LNCaP clone FGC (cell line): Measurements from ENCODE around the gene SS18L1.

ENCODE experiments used
- DNase-seq: peaks from one replicate; pipeline ENCODE4 v3.0.0-alpha.2; 2011; ENCODE audit warnings: low read depth
- H3K4me3 ChIP-seq: 2 replicates; pipeline ENCODE4 v1.5.1; 2011; ENCODE audit warnings: mild to moderate bottlenecking, low read depth, low read length, control low read depth
- CTCF ChIP-seq: IDR thresholded peaks from 2 replicates; pipeline ENCODE4 v1.5.1; 2012; ENCODE audit warnings: mild to moderate bottlenecking; ENCODE audit not compliant: control insufficient read depth, insufficient read depth; ENCODE audit errors: extremely low read depth

SS18L1 gene

GRCh38 chr20:62134735-62135231 lies 8.8 kb upstream of the SS18L1 start:
- no peak for TF ChIP-seq CTCF
- H3K4me3 ChIP-seq: no peak overlapping the region
- DNase-seq: no peak

- no peak for TF ChIP-seq CTCF
- DNase-seq: no peak
- H3K4me3 ChIP-seq: no peak overlapping the region
Observed at GRCh38 chr20:62135573-62136266, 7.8 kb upstream of the SS18L1 start.

- TF ChIP-seq CTCF: peak; percentile 86
- no peak for DNase-seq
Observed at GRCh38 chr20:62136283-62137091, 7.1 kb upstream of the SS18L1 start.

GRCh38 chr20:62137092-62137384 lies 6.5 kb upstream of the SS18L1 start:
- DNase-seq: no peak
- no peak for TF ChIP-seq CTCF
- H3K4me3 ChIP-seq: no peak overlapping the region

More at GRCh38 chr20:62136283-62137091, 7.1 kb upstream of the SS18L1 start:
- no peak overlapping the region for H3K4me3 ChIP-seq

- TF ChIP-seq CTCF: no peak
Observed at GRCh38 chr20:62137478-62138203, 5.9 kb upstream of the SS18L1 start.

GRCh38 chr20:62138204-62138543 lies 5.4 kb upstream of the SS18L1 start:
- H3K4me3 ChIP-seq: no peak overlapping the region
- no peak for DNase-seq
- TF ChIP-seq CTCF: no peak

More at GRCh38 chr20:62137478-62138203, 5.9 kb upstream of the SS18L1 start:
- no peak for DNase-seq
- H3K4me3 ChIP-seq: no peak overlapping the region
